ENCODE data around the gene ASB2. TPM values are rescaled to one million over a fixed set of nuclear protein-coding genes. Genes with fewer than 3 reads are reported as not detected.

ASB2 gene
- total RNA-seq, 1 donor from 2014 or later = 0.46 TPM

DNA sequence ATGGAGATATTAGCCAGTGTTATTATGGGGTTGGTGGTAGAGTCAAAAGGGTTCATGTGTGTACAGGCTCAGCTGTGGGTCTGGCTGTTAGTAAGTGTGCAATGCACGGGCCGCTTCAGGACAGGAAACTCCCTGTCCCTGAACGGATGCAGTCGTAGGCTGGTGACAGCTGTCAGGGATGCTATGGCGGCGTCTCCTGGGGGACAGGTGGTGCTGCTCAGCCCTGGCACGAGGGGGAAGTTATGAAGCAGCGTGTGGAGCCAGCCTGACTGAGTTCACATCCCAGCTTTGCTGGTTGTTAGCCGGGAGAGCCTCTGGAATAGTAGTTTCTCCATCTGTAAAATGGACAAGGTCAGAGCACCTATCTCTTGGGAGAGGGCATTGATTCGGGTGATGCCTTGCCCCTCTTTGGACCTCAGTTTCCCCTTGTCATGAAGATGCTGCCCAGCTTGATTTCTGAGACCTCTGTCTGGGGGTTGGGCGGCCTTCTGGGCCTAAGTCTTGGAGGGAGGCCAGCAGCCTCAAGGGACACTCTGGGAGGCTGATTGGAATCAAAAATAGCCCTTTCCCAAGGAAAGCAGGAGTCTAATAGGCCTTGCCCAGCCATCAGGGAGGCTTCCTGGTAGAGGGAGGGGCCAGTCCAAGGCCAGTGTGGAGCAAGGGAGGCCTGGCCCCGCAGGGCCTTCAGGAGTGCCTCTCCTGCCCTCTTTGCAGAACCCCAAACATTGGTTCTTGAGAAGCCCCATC lies 7.1 kb downstream of the ASB2 start:
- no peak overlapping the region for H3K4me3 ChIP-seq (ENCODE audit: low read depth, low read length)
- DNase-seq (ENCODE audit: low read depth) = no peak
- TF ChIP-seq, protein P1, sequence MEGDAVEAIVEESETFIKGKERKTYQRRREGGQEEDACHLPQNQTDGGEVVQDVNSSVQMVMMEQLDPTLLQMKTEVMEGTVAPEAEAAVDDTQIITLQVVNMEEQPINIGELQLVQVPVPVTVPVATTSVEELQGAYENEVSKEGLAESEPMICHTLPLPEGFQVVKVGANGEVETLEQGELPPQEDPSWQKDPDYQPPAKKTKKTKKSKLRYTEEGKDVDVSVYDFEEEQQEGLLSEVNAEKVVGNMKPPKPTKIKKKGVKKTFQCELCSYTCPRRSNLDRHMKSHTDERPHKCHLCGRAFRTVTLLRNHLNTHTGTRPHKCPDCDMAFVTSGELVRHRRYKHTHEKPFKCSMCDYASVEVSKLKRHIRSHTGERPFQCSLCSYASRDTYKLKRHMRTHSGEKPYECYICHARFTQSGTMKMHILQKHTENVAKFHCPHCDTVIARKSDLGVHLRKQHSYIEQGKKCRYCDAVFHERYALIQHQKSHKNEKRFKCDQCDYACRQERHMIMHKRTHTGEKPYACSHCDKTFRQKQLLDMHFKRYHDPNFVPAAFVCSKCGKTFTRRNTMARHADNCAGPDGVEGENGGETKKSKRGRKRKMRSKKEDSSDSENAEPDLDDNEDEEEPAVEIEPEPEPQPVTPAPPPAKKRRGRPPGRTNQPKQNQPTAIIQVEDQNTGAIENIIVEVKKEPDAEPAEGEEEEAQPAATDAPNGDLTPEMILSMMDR (conservative IDR thresholded peaks at IDR 0.05; ENCODE audit: low read depth, low read length) = no peak

DNA sequence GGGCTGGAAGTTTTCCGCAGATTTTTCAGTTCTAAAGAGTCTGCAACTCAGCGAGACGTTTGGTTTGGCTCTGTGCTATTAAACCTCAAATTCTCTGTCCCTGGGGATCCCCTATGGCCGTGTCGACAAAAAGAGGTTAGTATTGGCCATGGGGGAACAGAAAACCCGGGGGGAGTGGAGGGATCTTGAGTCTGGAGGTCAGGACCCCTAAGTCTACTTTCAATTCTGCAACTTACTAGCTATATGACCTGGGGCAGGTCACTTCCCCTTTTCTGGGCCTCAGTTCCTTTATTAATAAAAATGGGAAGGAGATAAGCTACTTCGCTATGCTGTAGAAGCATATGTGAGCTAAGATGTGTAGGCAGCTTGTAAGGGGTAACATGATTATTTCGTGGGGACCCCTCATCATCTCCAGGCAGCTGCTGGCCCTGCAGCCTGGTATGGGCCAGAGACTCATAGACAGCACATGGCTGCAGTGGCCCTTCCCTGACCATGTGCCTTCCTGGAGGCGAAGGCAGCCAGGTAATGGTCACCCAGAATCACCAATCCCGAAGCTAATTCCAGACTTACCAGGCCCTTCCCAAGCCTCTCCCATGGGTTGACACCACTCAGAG lies 8.6 kb downstream of the ASB2 start:
- TF ChIP-seq, protein P1 (conservative IDR thresholded peaks at IDR 0.05; ENCODE audit: low read depth, low read length) = no peak
- H3K4me3 ChIP-seq (ENCODE audit: low read depth, low read length) = no peak overlapping the region
- no peak for DNase-seq (ENCODE audit: low read depth)

DNA sequence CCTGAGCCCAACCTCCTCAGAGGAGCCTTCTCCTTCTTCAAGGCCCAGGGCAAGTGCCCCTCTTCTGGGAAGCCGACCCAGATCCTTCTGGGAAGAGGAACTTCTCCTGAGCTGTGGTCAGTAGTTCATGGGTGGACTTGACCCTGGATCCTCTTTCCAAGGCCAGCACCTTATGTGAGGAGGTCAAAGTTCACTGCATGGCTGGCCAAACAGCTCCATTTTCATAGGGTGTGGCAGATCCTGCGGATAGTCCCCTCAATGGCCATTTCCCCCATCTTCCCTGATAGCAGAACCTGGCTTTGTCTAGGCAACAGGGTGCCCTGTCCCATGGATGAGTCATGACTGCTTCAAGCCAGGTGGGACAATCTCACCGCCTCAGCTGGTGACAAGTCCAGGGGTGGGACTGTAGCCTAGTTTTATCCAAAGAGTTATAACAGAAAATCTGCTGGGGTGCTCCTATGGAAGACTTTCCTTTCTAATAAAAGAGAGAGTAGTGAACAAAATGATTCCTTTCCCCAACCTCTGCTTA lies 10.4 kb downstream of the ASB2 start:
- TF ChIP-seq, protein P1 (conservative IDR thresholded peaks at IDR 0.05; ENCODE audit: low read depth, low read length) = no peak
- no peak overlapping the region for H3K4me3 ChIP-seq (ENCODE audit: low read depth, low read length)
- DNase-seq (ENCODE audit: low read depth) = no peak

DNA sequence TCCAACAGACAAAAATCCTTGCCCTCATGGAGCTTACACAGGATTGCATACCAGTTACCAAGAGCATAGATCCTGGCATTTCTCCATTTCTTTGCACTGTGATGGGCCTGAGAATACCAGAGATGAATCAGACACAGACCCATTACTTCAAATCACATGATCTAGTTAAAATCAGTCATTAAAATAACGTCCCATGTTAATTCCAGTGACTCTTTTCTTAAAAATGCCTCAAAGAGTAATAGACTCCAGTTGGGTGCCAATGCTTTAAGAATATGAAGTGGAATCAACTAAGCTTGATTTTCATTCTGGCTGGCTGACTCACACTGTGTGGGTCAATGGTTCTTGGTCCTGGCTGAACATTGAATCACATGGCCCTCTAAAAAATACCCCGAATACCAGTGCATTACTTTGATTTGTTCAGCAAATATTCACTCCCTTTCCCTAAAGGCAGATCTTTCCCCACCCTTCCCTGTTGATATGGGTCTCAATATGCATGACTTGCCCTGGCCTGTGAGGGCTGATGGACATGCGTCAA lies 11.0 kb downstream of the ASB2 start:
- DNase-seq (ENCODE audit: low read depth) = peak; percentile 100
- H3K4me3 ChIP-seq (ENCODE audit: low read depth, low read length) = no peak overlapping the region
- TF ChIP-seq, protein P1 (conservative IDR thresholded peaks at IDR 0.05; ENCODE audit: low read depth, low read length) = no peak

DNA sequence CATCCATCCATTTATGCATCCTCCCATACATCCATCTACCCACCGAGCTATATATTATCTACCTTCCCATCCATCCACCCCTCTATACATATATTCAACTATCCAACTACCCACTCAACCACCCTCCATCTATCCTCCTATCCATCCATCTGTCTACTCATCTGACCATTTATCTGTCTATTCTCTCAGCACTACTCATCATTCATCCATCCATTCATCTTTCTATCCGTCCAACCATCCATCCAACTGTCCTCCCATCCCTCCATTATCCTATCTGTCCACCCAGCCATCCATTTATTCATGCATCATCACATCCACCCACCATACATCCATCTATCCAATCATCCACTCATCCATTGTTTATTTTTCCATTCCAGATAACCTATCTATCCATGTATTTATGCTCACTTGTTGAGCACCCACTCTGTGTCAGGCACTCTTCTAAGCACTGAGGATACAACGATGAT lies 11.5 kb downstream of the ASB2 start:
- H3K4me3 ChIP-seq (ENCODE audit: low read depth, low read length) = no peak overlapping the region
- DNase-seq (ENCODE audit: low read depth) = no peak
- TF ChIP-seq, protein P1 (conservative IDR thresholded peaks at IDR 0.05; ENCODE audit: low read depth, low read length) = no peak

DNA sequence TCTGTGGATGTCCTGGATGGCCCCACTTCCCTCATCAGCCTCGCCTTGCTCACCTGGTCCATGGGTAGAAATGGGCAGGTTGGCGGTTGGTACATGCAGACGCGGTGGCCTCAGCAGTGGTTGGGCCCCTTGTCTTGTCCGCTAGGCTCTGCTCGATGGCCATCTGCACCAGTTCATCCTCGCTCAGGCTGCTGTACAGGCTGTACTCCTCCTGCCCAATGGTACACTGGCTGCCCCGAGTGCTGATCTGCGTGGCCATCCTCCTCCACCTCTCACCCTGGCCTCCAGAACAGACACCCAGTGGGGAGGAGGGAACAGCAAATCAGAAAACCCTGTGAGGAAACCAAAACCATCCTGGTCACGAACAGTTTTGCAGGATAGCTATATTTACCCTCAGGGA lies 12.1 kb downstream of the ASB2 start:
- no peak overlapping the region for H3K4me3 ChIP-seq (ENCODE audit: low read depth, low read length)
- no peak for DNase-seq (ENCODE audit: low read depth)
- TF ChIP-seq, protein P1 (conservative IDR thresholded peaks at IDR 0.05; ENCODE audit: low read depth, low read length) = no peak
